Hepatocyte (in vitro differentiated cells): Measurements from ENCODE around the gene MCOLN3.

Experiments
- EZH2phosphoT487 ChIP-seq: fragments of 200-600 bp; sonication (generic); IDR thresholded peaks from one replicate; pipeline ENCODE4 v1.6.1; 2018; ENCODE audit warnings: antibody characterized with exemption, mild to moderate bottlenecking, low read depth, moderate library complexity; ENCODE audit not compliant: unreplicated experiment, severe bottlenecking
- TF ChIP-seq, protein P1 (sequence below): fragments of 200-600 bp; sonication (generic); IDR thresholded peaks from 2 replicates; pipeline ENCODE4 v1.5.1; 2016; ENCODE audit warnings: antibody characterized with exemption, mild to moderate bottlenecking; ENCODE audit not compliant: poor library complexity

DNA sequence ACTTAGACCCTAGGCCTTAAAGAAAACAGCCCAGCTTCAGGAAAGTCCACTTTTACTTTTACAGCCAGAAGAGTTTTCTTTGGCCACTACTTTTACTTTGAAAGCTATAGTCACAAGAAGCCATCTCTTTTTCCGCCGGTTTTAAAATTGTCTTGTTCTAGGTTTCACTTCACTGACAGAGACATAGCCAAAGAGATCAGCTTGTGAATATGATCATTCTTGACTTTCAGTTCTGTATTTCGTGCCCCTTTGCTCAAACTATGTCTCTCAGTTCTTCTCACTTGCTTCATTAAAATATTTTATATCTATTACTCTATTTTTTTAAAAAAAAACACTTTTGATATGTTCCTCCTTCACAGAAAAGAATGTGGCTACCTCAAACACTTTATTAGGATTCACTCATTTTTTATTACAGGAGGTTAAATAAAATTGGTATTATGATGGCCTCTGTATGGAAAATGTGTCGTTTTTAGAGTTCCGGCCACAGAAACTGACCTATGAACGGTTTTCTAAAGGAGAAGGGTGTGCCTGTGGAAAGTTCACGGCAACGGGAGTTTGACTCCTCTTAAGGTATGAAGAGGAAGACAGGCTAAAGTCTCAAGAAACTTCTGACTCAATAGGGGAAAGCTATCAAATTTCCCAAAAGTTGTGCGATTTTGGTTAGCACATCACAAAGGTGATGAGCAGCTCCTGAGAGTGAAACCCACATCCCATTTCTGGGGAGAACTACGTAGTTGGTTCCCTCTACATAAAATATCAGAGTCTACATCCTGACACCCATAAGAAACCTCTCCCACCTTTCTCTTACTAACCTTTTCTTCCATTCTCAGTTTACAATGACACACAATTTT, 52.6 kb downstream of the MCOLN3 start:
- TF ChIP-seq, protein P1, sequence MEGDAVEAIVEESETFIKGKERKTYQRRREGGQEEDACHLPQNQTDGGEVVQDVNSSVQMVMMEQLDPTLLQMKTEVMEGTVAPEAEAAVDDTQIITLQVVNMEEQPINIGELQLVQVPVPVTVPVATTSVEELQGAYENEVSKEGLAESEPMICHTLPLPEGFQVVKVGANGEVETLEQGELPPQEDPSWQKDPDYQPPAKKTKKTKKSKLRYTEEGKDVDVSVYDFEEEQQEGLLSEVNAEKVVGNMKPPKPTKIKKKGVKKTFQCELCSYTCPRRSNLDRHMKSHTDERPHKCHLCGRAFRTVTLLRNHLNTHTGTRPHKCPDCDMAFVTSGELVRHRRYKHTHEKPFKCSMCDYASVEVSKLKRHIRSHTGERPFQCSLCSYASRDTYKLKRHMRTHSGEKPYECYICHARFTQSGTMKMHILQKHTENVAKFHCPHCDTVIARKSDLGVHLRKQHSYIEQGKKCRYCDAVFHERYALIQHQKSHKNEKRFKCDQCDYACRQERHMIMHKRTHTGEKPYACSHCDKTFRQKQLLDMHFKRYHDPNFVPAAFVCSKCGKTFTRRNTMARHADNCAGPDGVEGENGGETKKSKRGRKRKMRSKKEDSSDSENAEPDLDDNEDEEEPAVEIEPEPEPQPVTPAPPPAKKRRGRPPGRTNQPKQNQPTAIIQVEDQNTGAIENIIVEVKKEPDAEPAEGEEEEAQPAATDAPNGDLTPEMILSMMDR = no peak
- TF ChIP-seq EZH2phosphoT487 = no peak
